ENCODE measurements around the gene AFAP1. TPM values are rescaled to one million over a fixed set of nuclear protein-coding genes. Genes with fewer than 3 reads are reported as not detected.

AFAP1 gene
- total RNA-seq, 4 donors from 2014 or later = 25.1 to 56.9 (median 26.4) TPM

DNA sequence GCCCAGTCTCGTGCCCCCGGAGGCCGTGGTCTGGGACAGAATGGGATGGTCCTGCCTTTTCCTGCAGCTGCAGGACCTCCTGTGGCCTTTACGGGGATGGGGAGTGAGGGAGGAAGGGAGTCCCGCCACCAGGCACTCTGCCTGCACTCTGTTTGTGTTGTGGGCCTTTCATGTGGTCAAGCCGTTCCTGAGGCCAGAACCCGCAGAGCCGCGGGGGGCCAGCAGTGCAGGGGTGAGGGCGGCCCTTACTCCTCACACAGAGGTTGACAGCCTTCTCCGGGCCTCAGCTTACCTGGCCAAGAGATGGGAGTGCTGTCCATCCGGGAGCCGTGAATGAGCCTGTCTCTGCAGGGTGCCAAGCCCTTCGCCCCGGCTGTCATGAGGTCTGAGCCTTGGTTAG is 230.7 kb downstream of the AFAP1 start:
- no peak for DNase-seq
- Histone ChIP-seq H3K9me3 (no peaks in the 10 kb centered on the region), H3K36me3 (no peaks in the 10 kb centered on the region), H3K4me1 (no peaks in the 10 kb centered on the region), H3K4me3 (no peak overlapping the region), H3K27ac (no peak overlapping the region), H3K27me3 (no peaks in the 10 kb centered on the region)
- 68% methylated on average over 15 of the region's 15 CpGs; no CpG with 5 or more reads in 1 of the 2 donors for WGBS, 2 donors (ENCODE audit: low coverage in 1 of 2)
- in situ Hi-C loops (cut with MboI; ENCODE audit: low pct_ligation_motif_present in 1 of 4, low pct_unique_long_range_greater_than_20kb in 1 of 4, low sequenced_read_pairs in 3 of 4) = loop anchor here in 2 of 4 donors (25.0 kb wide), 1 partner anchor 522 kb away; the partner anchor contains the start of gene SORCS2 (in 2 of the 2)
- intact Hi-C loops (cut with DNase I; ENCODE audit: low total_unique reads) = no loop called here
- no peak for TF ChIP-seq POLR2AphosphoS5 (IDR thresholded peaks at IDR 0.05)
- TF ChIP-seq POLR2A (IDR thresholded peaks at IDR 0.05) = no peak
- TF ChIP-seq EP300 (IDR thresholded peaks at IDR 0.05; ENCODE audit: low read depth) = no peak
- TF ChIP-seq, protein P1, sequence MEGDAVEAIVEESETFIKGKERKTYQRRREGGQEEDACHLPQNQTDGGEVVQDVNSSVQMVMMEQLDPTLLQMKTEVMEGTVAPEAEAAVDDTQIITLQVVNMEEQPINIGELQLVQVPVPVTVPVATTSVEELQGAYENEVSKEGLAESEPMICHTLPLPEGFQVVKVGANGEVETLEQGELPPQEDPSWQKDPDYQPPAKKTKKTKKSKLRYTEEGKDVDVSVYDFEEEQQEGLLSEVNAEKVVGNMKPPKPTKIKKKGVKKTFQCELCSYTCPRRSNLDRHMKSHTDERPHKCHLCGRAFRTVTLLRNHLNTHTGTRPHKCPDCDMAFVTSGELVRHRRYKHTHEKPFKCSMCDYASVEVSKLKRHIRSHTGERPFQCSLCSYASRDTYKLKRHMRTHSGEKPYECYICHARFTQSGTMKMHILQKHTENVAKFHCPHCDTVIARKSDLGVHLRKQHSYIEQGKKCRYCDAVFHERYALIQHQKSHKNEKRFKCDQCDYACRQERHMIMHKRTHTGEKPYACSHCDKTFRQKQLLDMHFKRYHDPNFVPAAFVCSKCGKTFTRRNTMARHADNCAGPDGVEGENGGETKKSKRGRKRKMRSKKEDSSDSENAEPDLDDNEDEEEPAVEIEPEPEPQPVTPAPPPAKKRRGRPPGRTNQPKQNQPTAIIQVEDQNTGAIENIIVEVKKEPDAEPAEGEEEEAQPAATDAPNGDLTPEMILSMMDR (IDR thresholded peaks at IDR 0.05) = no peak

Other genes starting within 250 kb of the AFAP1 start
- 10 to 100 TPM in 3 of 4 donors, 1 to 10 TPM in 1; 3.2 to 58.4 (median 14.2) TPM for gene ABLIM2, start 219.0 kb upstream of the AFAP1 start, total RNA-seq

Measured in transverse colon (tissue), 4 donors.